ENCODE measurements around the gene CREB5. TPM values are rescaled to one million over a fixed set of nuclear protein-coding genes. Genes with fewer than 3 reads are reported as not detected.

Gene CREB5
- polyA plus RNA-seq, 1 experiment = 3.9 TPM

DNA sequence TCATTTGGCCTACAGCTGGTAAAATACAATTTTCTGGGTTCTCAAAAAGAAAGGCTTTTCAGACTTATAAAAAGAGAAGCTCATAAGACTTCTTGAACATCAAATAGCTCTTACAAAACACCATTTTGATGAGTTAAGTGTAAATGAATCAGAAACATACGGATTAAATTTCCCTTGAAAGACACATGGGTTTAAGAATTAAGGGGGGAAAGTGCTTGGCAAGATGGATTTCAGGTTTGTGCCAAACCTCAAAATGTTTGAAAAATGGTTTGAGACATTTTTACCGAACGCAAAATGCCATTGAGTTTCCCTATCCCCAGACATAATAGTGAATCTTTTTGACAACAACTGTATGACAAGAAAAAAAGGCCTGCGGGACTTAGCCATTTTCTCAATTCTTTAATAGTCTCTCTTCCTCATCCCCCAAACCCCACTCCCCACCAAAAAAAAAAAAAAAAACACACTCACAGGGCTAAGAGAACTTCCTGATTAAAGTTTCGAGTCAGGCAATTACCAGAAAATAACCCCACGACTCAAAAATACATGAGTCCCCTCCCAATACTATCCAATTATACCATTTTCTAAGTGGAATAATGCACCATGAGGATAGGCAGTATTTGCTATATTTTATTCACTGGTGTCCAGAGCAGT, 285.7 kb downstream of the CREB5 start:
- no peak overlapping the region for H3K4me3 ChIP-seq (ENCODE audit: low read depth, low read length)
- no peak for DNase-seq (ENCODE audit: low read depth)
- H3K36me3 ChIP-seq (ENCODE audit: control insufficient read depth, insufficient read depth, low read length) = no peaks in the 10 kb centered on the region
- TF ChIP-seq, protein P1, sequence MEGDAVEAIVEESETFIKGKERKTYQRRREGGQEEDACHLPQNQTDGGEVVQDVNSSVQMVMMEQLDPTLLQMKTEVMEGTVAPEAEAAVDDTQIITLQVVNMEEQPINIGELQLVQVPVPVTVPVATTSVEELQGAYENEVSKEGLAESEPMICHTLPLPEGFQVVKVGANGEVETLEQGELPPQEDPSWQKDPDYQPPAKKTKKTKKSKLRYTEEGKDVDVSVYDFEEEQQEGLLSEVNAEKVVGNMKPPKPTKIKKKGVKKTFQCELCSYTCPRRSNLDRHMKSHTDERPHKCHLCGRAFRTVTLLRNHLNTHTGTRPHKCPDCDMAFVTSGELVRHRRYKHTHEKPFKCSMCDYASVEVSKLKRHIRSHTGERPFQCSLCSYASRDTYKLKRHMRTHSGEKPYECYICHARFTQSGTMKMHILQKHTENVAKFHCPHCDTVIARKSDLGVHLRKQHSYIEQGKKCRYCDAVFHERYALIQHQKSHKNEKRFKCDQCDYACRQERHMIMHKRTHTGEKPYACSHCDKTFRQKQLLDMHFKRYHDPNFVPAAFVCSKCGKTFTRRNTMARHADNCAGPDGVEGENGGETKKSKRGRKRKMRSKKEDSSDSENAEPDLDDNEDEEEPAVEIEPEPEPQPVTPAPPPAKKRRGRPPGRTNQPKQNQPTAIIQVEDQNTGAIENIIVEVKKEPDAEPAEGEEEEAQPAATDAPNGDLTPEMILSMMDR (IDR thresholded peaks at IDR 0.05; ENCODE audit: insufficient read depth, low read depth, low read length) = no peak
- POLR2A ChIA-PET = no interaction called here
- H3K27me3 ChIP-seq (ENCODE audit: control insufficient read depth, insufficient read depth, low read length) = no peaks in the 10 kb centered on the region; the same call in 1 of the 2 replicates
- CTCF ChIA-PET = no interaction called here

DNA sequence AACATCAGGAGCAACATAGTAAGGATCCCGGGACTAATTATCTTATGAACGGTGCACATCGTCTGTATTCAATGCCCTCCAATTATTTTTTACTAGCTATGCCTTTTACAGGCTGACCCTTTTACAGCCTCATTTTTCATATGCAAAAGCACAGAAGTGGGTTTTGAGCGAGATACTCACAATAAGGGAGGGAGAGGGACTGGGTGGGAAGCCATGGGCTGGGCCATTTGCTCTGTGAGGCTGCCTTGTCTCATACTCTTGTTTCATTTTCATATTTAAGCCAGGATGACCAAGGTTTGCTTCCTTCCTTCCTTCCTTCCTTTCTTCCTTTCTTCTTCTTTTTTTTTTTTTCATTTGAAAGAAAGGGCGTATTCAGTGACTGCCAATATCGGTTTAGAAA, 286.5 kb downstream of the CREB5 start:
- DNase-seq (ENCODE audit: low read depth) = no peak
- TF ChIP-seq, protein P1 (IDR thresholded peaks at IDR 0.05; ENCODE audit: insufficient read depth, low read depth, low read length) = no peak
- POLR2A ChIA-PET = no interaction called here
- Histone ChIP-seq H3K4me3 (ENCODE audit: low read depth, low read length) (no peak overlapping the region), H3K27me3 (ENCODE audit: control insufficient read depth, insufficient read depth, low read length) (no peaks in the 10 kb centered on the region; the same call in 1 of the 2 replicates), H3K36me3 (ENCODE audit: control insufficient read depth, insufficient read depth, low read length) (no peaks in the 10 kb centered on the region)
- CTCF ChIA-PET = no interaction called here

DNA sequence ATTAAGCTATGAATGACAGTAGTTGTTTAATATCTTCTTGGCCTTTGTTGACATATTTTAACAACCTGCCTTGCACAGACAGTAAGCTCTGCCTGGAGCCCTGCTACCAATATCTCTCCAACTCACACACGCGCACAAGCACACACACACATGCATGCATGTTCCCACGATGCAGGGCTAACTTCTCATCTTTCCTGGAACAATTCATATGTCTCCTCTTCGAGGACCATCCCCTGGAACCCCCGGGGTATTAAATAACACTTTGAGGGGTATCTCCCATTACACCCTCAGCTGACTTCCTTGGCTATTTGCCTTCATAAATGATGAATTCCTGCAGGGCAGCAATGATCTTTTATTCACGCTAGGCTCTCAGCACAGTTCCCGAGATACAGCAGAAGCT, 287.8 kb downstream of the CREB5 start:
- Histone ChIP-seq H3K27me3 (ENCODE audit: control insufficient read depth, insufficient read depth, low read length) (no peaks in the 10 kb centered on the region; the same call in 1 of the 2 replicates), H3K4me3 (ENCODE audit: low read depth, low read length) (no peak overlapping the region), H3K36me3 (ENCODE audit: control insufficient read depth, insufficient read depth, low read length) (no peaks in the 10 kb centered on the region)
- DNase-seq (ENCODE audit: low read depth) = no peak
- TF ChIP-seq, protein P1 (IDR thresholded peaks at IDR 0.05; ENCODE audit: insufficient read depth, low read depth, low read length) = no peak
- ChIA-PET CTCF (interaction anchor here (1.9 kb wide), 1 partner anchor 11 kb away, joined by 5 read pairs; no protein-coding TSS in a partner anchor), POLR2A (interaction anchor here (0.6 kb wide), 1 partner anchor 9 kb away, joined by 30 read pairs; no protein-coding TSS in a partner anchor)

DNA sequence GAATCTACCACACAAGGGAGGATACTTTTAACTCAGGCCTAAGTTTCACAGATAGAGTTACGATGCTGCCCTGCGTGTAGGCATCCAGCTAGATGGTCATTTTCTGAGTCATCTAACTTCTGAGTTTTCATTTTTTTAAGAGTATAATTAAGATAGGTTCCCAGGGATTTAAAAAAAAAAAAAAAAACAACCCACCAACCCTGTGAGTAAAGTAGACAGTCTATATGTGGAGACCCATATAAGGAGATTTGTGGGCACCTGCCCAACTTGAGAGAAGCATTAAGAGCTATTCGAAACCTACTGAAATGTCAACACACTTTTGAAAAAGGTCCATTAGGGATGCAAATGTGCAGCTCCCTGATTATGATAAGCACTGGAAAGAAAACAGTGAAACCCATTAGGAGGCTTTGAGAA, 288.5 kb downstream of the CREB5 start:
- Histone ChIP-seq H3K27me3 (ENCODE audit: control insufficient read depth, insufficient read depth, low read length) (no peaks in the 10 kb centered on the region; the same call in 1 of the 2 replicates), H3K4me3 (ENCODE audit: low read depth, low read length) (no peak overlapping the region), H3K36me3 (ENCODE audit: control insufficient read depth, insufficient read depth, low read length) (no peaks in the 10 kb centered on the region)
- POLR2A ChIA-PET = interaction anchor here (0.6 kb wide), 1 partner anchor 9 kb away, joined by 30 read pairs; no protein-coding TSS in a partner anchor
- TF ChIP-seq, protein P1 (IDR thresholded peaks at IDR 0.05; ENCODE audit: insufficient read depth, low read depth, low read length) = no peak
- DNase-seq (ENCODE audit: low read depth) = no peak
- CTCF ChIA-PET = interaction anchor here (1.9 kb wide), 1 partner anchor 10 kb away, joined by 5 read pairs; no protein-coding TSS in a partner anchor

DNA sequence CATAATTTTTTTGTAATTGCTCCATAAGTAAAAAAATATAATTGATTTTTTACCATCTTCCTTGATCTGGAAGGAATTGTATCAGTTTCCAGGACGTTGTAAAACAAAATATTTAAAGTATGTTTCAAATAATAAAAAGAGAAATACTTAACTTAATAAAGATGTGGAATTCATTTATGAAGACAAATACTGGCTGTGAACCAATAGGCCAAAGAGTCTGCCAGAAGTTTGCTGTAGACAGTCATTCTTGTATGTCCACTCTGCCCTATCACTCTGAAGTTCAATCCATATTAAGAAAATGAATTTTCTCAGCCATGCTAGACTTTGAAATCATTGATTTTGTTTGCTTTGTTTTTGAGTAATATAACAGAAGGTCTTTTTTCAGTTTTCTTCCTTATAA, 289.4 kb downstream of the CREB5 start:
- Histone ChIP-seq H3K27me3 (ENCODE audit: control insufficient read depth, insufficient read depth, low read length) (no peaks in the 10 kb centered on the region; the same call in 1 of the 2 replicates), H3K36me3 (ENCODE audit: control insufficient read depth, insufficient read depth, low read length) (no peaks in the 10 kb centered on the region), H3K4me3 (ENCODE audit: low read depth, low read length) (no peak overlapping the region)
- DNase-seq (ENCODE audit: low read depth) = peak; percentile 27
- CTCF ChIA-PET = interaction anchor here (1.9 kb wide), 1 partner anchor 9 kb away, joined by 5 read pairs; no protein-coding TSS in a partner anchor
- POLR2A ChIA-PET = no interaction called here
- TF ChIP-seq, protein P1 (IDR thresholded peaks at IDR 0.05; ENCODE audit: insufficient read depth, low read depth, low read length) = no peak

Data from BJ (cell line).